Esophagus squamous epithelium (tissue), 5 donors: ENCODE data around the gene GFOD2. TPM values are rescaled to one million over a fixed set of nuclear protein-coding genes. Genes with fewer than 3 reads are reported as not detected.

Experiments used
- DNase-seq: peaks from one replicate; lab custom pipeline; 2025; lab: John Stamatoyannopoulos, UW
- H3K27ac ChIP-seq, 4 donors: fragments of 200-600 bp; sonication (generic); one replicate each; pipeline ENCODE4 v1.5.1; 2016 to 2019; ENCODE audit warnings: mild to moderate bottlenecking in 1 of 4
- H3K27me3 ChIP-seq, 4 donors: fragments of 200-600 bp; sonication (generic); 1 replicate in 3 of 4; 2 replicates in 1 of 4; pipeline versions ENCODE4 v1.5.1 to v1.6.0; 2017 to 2021; ENCODE audit warnings: antibody characterized with exemption in 1 of 4
- H3K36me3 ChIP-seq, 3 donors: fragments of 200-600 bp; sonication (generic); one replicate each; pipeline ENCODE4 v1.5.1; 2016 to 2019
- H3K4me1 ChIP-seq, 3 donors: fragments of 200-600 bp; sonication (generic); one replicate each; pipeline ENCODE4 v1.5.1; 2017 to 2019
- H3K4me3 ChIP-seq, 4 donors: fragments of 200-600 bp; sonication (generic); 1 replicate in 3 of 4; 2 replicates in 1 of 4; pipeline ENCODE4 v1.5.1; 2016 to 2019; ENCODE audit warnings: mild to moderate bottlenecking in 2 of 4, moderate library complexity in 1 of 4
- H3K9me3 ChIP-seq, 3 donors: fragments of 200-600 bp; sonication (generic); one replicate each; pipeline ENCODE4 v1.5.1; 2016 to 2019
- CTCF ChIP-seq, 6 experiments: fragments of 450-650 bp in 4 of 6; fragments of 200-600 bp in 2 of 6; sonication (generic) in 2 of 6; IDR thresholded peaks; one replicate each; pipeline ENCODE4 v1.5.1; 2016 to 2019; ENCODE audit warnings: antibody characterized with exemption in 6 of 6, mild to moderate bottlenecking in 4 of 6, moderate library complexity in 4 of 6
- POLR2A ChIP-seq, 4 donors: fragments of 450-650 bp; IDR thresholded peaks; one replicate each; pipeline ENCODE4 v1.6.1; 2017; ENCODE audit warnings: antibody characterized with exemption in 4 of 4, mild to moderate bottlenecking in 4 of 4, moderate library complexity in 3 of 4
- WGBS, 2 donors: methylation state at CpG; one replicate each; pipeline ENCODE4 v1.1.5; 2018; 5-methylcytosine and 5-hydroxymethylcytosine counted together
- intact Hi-C: fragments of 100-400 bp; cut with DNase I; formaldehyde crosslinking; loops from one replicate; pipeline ENCODE4 v1.15.0; 2022
- total RNA-seq, 4 donors: library from RNA; depleted of rRNA; stranded (reverse); fragments of >200 nt; gene quantifications; one replicate each; pipeline ENCODE4 v1.1.0, GENCODE V29; 2016
- donor health status: DM: yes; HTN: yes; CAD: no.

The GFOD2 gene
- total RNA-seq, 4 donors from 2014 or later = 26.1 to 63.3 (median 37.3) TPM

GRCh38 chr16:67645397-67646121 lies 73.6 kb downstream of the GFOD2 start:
- H3K27me3 ChIP-seq = peaks cover 14 to 64% (median 20%) of the 10 kb centered on the region in 4 donors
- H3K4me3 ChIP-seq = peak overlapping the region; percentile 7 to 65 (median 28)
- peaks cover 11 to 70% (median 14%) of the 10 kb centered on the region in 3 donors for H3K4me1 ChIP-seq
- intact Hi-C loops = no loop called here
- no peaks in the 10 kb centered on the region for H3K9me3 ChIP-seq
- H3K36me3 ChIP-seq = no peaks in the 10 kb centered on the region
- no peak for DNase-seq
- H3K27ac ChIP-seq = peak overlapping the region in 2 of 4 donors; percentile 25 to 63
- 86 to 100% methylated on average over 3 of the region's 15 CpGs for WGBS, 2 donors
- TF ChIP-seq POLR2A (IDR thresholded peaks at IDR 0.05) (no peak), CTCF (IDR thresholded peaks at IDR 0.05) (no peak)

- Histone ChIP-seq H3K4me1 (peaks cover 11 to 60% (median 14%) of the 10 kb centered on the region in 3 donors), H3K27ac (no peak overlapping the region), H3K27me3 (peaks cover 11 to 49% (median 15%) of the 10 kb centered on the region in 4 donors), H3K4me3 (no peak overlapping the region), H3K9me3 (no peaks in the 10 kb centered on the region), H3K36me3 (peaks cover 2 to 11% (median 6%) of the 10 kb centered on the region in 3 donors)
- 84 to 85% methylated on average over 7 to 9 of the region's 9 CpGs for WGBS, 2 donors
- no peak for TF ChIP-seq POLR2A (IDR thresholded peaks at IDR 0.05)
- TF ChIP-seq CTCF (IDR thresholded peaks at IDR 0.05) = no peak
- intact Hi-C loops = no loop called here
- DNase-seq = no peak
Measured at GRCh38 chr16:67644038-67644437, 75.1 kb downstream of the GFOD2 start.

GRCh38 chr16:67641779-67642708 lies 77.1 kb downstream of the GFOD2 start:
- Histone ChIP-seq H3K9me3 (no peaks in the 10 kb centered on the region), H3K36me3 (peaks cover 6 to 31% (median 22%) of the 10 kb centered on the region in 3 donors), H3K27ac (peak overlapping the region in 3 of 4 donors; percentile 32 to 68 (median 34)), H3K4me1 (peaks cover 11 to 40% (median 14%) of the 10 kb centered on the region in 3 donors), H3K27me3 (peaks cover 0 to 29% (median 5%) of the 10 kb centered on the region in 4 donors), H3K4me3 (no peak overlapping the region)
- WGBS, 2 donors = 14 to 20% methylated on average over 4 to 10 of the region's 10 CpGs
- no peak for DNase-seq
- intact Hi-C loops = no loop called here
- TF ChIP-seq CTCF (IDR thresholded peaks at IDR 0.05) (no peak), POLR2A (IDR thresholded peaks at IDR 0.05) (no peak)

GRCh38 chr16:67637625-67638024 lies 81.5 kb downstream of the GFOD2 start:
- no peak for DNase-seq
- 83 to 89% methylated on average over 12 of the region's 12 CpGs for WGBS, 2 donors
- H3K9me3 ChIP-seq = no peaks in the 10 kb centered on the region
- H3K27ac ChIP-seq = no peak overlapping the region
- no peak for TF ChIP-seq CTCF (IDR thresholded peaks at IDR 0.05)
- TF ChIP-seq POLR2A (IDR thresholded peaks at IDR 0.05) = no peak
- intact Hi-C loops = no loop called here
- H3K4me1 ChIP-seq = peaks cover 0 to 20% (median 9%) of the 10 kb centered on the region in 3 donors
- no peaks in the 10 kb centered on the region for H3K27me3 ChIP-seq
- H3K36me3 ChIP-seq = peaks cover 6 to 75% (median 42%) of the 10 kb centered on the region in 3 donors
- H3K4me3 ChIP-seq = no peak overlapping the region
